ENCODE results near the gene IL12RB1.
A peak's percentile ranks its signal among the peaks of the same experiment; 100 is the strongest.
"Not testable (repeated sequence)": the region's sequence is repeated elsewhere in the genome, so short reads cannot be mapped to it uniquely, and the experiment has no call there.

IL12RB1 gene

GRCh38 chr19:18110609-18111232, 24.0 kb upstream of the IL12RB1 start:
- no peak for DNase-seq

- DNase-seq, result no peak
Measured at GRCh38 chr19:18109733-18110608, 23.2 kb upstream of the IL12RB1 start.

- no peak for DNase-seq
Measured at GRCh38 chr19:18109341-18109732, 22.6 kb upstream of the IL12RB1 start.

GRCh38 chr19:18108897-18109296, 22.2 kb upstream of the IL12RB1 start:
- DNase-seq, result no peak

GRCh38 chr19:18107235-18107634, 20.5 kb upstream of the IL12RB1 start:
- no peak for DNase-seq

GRCh38 chr19:18105259-18105658, 18.5 kb upstream of the IL12RB1 start:
- not testable (repeated sequence) for DNase-seq

- no peak for DNase-seq
Measured at GRCh38 chr19:18104793-18105131, 18.0 kb upstream of the IL12RB1 start.

- no peak for DNase-seq
Measured at GRCh38 chr19:18102916-18103542, 16.3 kb upstream of the IL12RB1 start.

- no peak for DNase-seq
Measured at GRCh38 chr19:18101268-18101667, 14.5 kb upstream of the IL12RB1 start.

GRCh38 chr19:18100710-18101109, 14.0 kb upstream of the IL12RB1 start:
- DNase-seq, result no peak

- no peak for DNase-seq
Measured at GRCh38 chr19:18099623-18099995, 12.9 kb upstream of the IL12RB1 start.

- no peak for DNase-seq
Measured at GRCh38 chr19:18098891-18099622, 12.3 kb upstream of the IL12RB1 start.

GRCh38 chr19:18097993-18098890, 11.5 kb upstream of the IL12RB1 start:
- DNase-seq, result no peak

GRCh38 chr19:18097217-18097992, 10.7 kb upstream of the IL12RB1 start, which contains the start of gene MAST3:
TSS of gene MAST3 (plus strand) at chr19:18097778. CDS start at chr19:18097793, 15 bp downstream.
- DNase-seq, result peak; percentile 80

GRCh38 chr19:18096258-18096657, 9.5 kb upstream of the IL12RB1 start:
- DNase-seq, result no peak

- DNase-seq, result no peak
Measured at GRCh38 chr19:18093439-18094161, 6.9 kb upstream of the IL12RB1 start.

- DNase-seq, result no peak
Measured at GRCh38 chr19:18091217-18091608, 4.5 kb upstream of the IL12RB1 start.

GRCh38 chr19:18090545-18091216, 3.9 kb upstream of the IL12RB1 start:
- DNase-seq, result no peak

GRCh38 chr19:18089726-18090125, 3.0 kb upstream of the IL12RB1 start:
- no peak for DNase-seq

GRCh38 chr19:18089096-18089541, 2.4 kb upstream of the IL12RB1 start:
- not testable (repeated sequence) for DNase-seq

Data from T1000 (cell line).